Keratinocyte (primary cell): ENCODE measurements around the gene HEMGN.

Source experiments
- EZH2 ChIP-seq: IDR thresholded peaks from one replicate; pipeline ENCODE4 v1.6.1; 2012; ENCODE audit warnings: inconsistent platforms, mild to moderate bottlenecking, low read length, moderate library complexity
- TF ChIP-seq, protein P1 (sequence below), 3 experiments: IDR thresholded peaks in 1 of 3; conservative IDR thresholded peaks in 1 of 3; optimal IDR thresholded peaks in 1 of 3; 2 replicates in 2 of 3; 3 replicates in 1 of 3; pipeline versions ENCODE3 to v1.5.1; 2011; ENCODE audit warnings: low read length in 3 of 3, mild to moderate bottlenecking in 3 of 3, moderate library complexity in 2 of 3, control low read depth in 1 of 3, inconsistent platforms in 1 of 3; ENCODE audit not compliant: insufficient read depth in 2 of 3; ENCODE audit errors: extremely low read depth in 1 of 3

DNA sequence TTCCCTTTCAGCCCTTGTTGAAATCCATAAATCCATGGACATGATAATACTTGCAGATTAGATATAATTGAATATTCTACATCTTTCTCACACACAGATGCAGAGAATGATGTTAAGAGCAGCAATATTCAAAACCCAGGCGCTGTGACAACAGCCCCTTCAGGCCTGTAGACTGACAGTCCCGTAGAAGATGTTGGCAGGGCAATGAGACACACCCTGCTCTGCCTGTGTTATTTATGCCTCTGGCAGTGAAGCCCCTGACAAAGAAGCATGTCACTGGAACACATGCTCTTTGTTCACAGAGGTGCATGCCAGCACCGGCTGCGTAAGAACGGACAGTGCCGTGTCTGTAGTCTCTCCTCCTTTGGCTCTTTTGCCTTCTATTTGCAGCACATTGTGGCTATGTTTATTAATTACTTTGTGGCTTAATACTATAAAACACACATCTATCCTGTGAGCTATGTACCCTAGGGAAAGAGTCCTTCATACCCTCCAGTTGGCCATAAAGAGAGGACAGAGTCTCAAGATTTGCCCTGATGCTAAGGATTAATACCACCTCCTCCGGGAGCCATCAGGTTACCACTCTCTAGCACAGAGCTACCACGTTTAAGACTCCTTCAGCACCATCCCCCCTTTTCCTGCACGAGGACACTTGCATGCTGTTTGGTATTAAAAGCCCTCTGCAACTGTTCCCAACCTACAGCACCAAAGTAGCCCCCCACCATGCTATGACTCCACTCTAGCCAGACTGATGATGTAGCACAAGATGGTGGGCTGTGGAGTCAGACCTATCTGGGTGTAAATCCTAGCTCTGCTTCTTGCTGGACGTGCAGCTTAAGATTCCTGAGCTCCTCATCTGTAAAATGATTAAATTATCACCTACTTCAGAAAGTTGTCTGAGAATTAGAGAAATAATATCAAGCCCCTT lies 43.2 kb upstream of the HEMGN start:
- TF ChIP-seq, protein P1, sequence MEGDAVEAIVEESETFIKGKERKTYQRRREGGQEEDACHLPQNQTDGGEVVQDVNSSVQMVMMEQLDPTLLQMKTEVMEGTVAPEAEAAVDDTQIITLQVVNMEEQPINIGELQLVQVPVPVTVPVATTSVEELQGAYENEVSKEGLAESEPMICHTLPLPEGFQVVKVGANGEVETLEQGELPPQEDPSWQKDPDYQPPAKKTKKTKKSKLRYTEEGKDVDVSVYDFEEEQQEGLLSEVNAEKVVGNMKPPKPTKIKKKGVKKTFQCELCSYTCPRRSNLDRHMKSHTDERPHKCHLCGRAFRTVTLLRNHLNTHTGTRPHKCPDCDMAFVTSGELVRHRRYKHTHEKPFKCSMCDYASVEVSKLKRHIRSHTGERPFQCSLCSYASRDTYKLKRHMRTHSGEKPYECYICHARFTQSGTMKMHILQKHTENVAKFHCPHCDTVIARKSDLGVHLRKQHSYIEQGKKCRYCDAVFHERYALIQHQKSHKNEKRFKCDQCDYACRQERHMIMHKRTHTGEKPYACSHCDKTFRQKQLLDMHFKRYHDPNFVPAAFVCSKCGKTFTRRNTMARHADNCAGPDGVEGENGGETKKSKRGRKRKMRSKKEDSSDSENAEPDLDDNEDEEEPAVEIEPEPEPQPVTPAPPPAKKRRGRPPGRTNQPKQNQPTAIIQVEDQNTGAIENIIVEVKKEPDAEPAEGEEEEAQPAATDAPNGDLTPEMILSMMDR (optimal IDR thresholded peaks at IDR 0.05 in 1 of 3, IDR thresholded peaks at IDR 0.05 in 1 of 3, conservative IDR thresholded peaks at IDR 0.05 in 1 of 3; ENCODE audit: extremely low read depth in 1 of 3, insufficient read depth in 2 of 3, low read length in 3 of 3) = no peak
- no peak for TF ChIP-seq EZH2
